ENCODE results near the gene RXRA.

GRCh38 chr9:134341306-134341705, 15.1 kb downstream of the RXRA start:
- TF ChIP-seq, protein P1, sequence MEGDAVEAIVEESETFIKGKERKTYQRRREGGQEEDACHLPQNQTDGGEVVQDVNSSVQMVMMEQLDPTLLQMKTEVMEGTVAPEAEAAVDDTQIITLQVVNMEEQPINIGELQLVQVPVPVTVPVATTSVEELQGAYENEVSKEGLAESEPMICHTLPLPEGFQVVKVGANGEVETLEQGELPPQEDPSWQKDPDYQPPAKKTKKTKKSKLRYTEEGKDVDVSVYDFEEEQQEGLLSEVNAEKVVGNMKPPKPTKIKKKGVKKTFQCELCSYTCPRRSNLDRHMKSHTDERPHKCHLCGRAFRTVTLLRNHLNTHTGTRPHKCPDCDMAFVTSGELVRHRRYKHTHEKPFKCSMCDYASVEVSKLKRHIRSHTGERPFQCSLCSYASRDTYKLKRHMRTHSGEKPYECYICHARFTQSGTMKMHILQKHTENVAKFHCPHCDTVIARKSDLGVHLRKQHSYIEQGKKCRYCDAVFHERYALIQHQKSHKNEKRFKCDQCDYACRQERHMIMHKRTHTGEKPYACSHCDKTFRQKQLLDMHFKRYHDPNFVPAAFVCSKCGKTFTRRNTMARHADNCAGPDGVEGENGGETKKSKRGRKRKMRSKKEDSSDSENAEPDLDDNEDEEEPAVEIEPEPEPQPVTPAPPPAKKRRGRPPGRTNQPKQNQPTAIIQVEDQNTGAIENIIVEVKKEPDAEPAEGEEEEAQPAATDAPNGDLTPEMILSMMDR (IDR thresholded peaks at IDR 0.05) = no peak
- no peak for TF ChIP-seq EZH2 (IDR thresholded peaks at IDR 0.05; ENCODE audit: borderline replicate concordance, insufficient read depth, low read depth, low read length, poor library complexity, severe bottlenecking)
